ENCODE measurements around the gene PHF21A. TPM values are rescaled to one million over a fixed set of nuclear protein-coding genes. Genes with fewer than 3 reads are reported as not detected.

The PHF21A gene
- total RNA-seq, 1 donor from 2014 or later = 45.4 TPM

DNA sequence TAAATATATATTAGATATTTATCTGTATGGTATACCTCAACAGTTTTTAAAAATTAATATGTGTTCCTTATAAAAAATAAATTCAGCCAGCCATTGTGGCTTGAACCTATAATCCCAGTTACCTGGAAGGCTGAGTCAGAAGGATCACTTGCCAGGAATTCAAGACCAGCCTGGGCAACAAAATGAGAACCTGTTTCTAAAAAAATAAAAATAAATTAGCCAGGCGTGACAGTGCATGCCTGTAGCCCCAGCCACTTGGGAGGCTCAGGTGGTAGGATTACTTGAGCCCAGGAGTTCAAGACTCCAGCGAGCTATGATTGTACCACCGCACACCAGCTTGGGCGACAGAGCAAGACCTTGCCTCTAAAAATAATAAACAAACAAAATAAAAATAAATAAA lies 54.9 kb downstream of the PHF21A start:
- Histone ChIP-seq H3K36me3 (peaks cover 10% of the 10 kb centered on the region), H3K9me3 (no peaks in the 10 kb centered on the region), H3K27me3 (no peaks in the 10 kb centered on the region), H3K4me3 (no peak overlapping the region), H3K4me1 (no peaks in the 10 kb centered on the region), H3K27ac (no peak overlapping the region)
- DNase-seq = no peak
- no peak for ATAC-seq
- intact Hi-C loops (cut with DNase I) = no loop called here
- TF ChIP-seq, protein P1, sequence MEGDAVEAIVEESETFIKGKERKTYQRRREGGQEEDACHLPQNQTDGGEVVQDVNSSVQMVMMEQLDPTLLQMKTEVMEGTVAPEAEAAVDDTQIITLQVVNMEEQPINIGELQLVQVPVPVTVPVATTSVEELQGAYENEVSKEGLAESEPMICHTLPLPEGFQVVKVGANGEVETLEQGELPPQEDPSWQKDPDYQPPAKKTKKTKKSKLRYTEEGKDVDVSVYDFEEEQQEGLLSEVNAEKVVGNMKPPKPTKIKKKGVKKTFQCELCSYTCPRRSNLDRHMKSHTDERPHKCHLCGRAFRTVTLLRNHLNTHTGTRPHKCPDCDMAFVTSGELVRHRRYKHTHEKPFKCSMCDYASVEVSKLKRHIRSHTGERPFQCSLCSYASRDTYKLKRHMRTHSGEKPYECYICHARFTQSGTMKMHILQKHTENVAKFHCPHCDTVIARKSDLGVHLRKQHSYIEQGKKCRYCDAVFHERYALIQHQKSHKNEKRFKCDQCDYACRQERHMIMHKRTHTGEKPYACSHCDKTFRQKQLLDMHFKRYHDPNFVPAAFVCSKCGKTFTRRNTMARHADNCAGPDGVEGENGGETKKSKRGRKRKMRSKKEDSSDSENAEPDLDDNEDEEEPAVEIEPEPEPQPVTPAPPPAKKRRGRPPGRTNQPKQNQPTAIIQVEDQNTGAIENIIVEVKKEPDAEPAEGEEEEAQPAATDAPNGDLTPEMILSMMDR (IDR thresholded peaks at IDR 0.05) = no peak

DNA sequence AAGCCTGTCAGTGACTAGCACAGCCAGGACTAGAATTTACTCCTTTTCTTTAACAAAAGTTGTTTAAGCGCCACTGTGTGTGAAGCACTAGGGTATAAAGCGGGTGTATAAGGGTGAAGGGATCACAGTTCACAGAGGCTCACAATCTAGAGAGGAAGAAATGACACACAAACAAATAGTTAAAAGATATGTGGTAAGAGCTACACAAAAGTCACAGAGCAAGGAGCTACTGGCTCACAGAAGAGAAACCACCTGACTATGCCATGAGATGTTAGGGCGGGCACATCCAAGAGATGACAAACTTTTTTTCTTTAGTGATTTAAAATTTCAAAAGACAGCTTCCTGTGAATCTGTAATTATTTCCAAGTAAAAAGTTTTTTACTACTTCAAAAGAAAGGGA lies 55.6 kb downstream of the PHF21A start:
- Histone ChIP-seq H3K4me1 (no peaks in the 10 kb centered on the region), H3K27ac (no peak overlapping the region), H3K27me3 (no peaks in the 10 kb centered on the region), H3K9me3 (no peaks in the 10 kb centered on the region), H3K4me3 (no peak overlapping the region), H3K36me3 (peaks cover 10% of the 10 kb centered on the region)
- intact Hi-C loops (cut with DNase I) = no loop called here
- no peak for ATAC-seq
- TF ChIP-seq, protein P1 (IDR thresholded peaks at IDR 0.05) = no peak
- DNase-seq = no peak

DNA sequence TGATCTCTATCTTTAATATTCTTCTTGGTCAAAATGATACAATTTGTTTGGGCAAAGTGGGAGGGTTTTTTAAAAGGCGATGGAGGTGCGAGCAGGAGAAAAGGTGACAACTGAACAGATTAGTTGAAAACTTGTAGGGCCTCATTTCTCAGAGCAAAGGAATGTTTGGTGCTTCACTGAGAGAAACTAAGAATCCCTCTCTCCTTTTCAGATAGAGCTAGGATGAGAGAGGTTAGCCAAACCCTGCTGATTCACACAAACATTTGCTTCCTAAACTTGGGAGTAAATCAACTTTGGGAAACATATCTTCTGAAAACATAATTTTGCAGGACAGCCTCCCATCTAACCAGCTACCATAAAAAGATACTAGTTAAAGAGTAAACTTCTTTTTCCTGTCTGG lies 57.0 kb downstream of the PHF21A start:
- Histone ChIP-seq H3K9me3 (no peaks in the 10 kb centered on the region), H3K27me3 (no peaks in the 10 kb centered on the region), H3K4me3 (no peak overlapping the region), H3K4me1 (no peaks in the 10 kb centered on the region), H3K36me3 (peaks cover 10% of the 10 kb centered on the region), H3K27ac (no peak overlapping the region)
- intact Hi-C loops (cut with DNase I) = no loop called here
- no peak for ATAC-seq
- TF ChIP-seq, protein P1 (IDR thresholded peaks at IDR 0.05) = no peak
- no peak for DNase-seq

DNA sequence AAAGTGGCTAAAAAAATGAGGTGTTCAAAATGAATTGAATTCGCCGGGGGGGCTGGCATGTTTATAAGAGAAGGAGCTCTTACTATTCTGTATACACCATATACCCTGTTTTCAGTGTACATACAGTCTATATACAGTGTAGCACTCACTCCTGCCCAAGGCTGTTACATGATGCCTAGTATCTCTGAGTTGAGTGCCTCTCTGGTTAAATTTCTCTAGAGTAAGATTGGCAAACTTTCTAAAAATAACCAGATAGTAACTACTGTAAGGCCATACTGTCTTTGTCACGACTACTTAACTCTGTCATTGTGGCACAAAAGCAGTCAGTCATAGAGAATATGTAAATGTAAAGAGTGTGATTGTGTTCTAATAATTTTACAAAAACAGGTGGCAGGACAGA lies 58.1 kb downstream of the PHF21A start:
- Histone ChIP-seq H3K36me3 (peaks cover 10% of the 10 kb centered on the region), H3K27ac (no peak overlapping the region), H3K4me3 (no peak overlapping the region), H3K27me3 (no peaks in the 10 kb centered on the region), H3K4me1 (no peaks in the 10 kb centered on the region), H3K9me3 (no peaks in the 10 kb centered on the region)
- TF ChIP-seq, protein P1 (IDR thresholded peaks at IDR 0.05) = no peak
- intact Hi-C loops (cut with DNase I) = no loop called here
- DNase-seq = no peak
- ATAC-seq = no peak

DNA sequence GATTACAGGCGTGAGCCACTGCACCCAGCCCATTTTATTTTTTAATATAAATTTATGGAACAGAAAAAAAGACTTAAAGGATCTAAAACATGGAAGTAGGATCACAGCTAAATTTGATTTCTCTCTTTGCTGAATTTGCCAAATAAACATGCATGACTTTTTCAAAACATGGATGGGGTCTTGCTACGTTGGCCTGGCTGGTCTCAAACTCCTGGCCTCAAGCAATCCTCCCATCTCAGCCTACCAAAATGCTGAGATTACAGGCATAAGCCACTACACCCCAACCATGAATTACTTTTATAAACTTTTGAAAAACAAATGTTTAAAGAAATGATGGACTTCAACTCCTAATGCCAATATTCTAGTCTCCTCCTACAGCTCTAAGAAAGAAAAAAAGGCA lies 61.2 kb downstream of the PHF21A start:
- Histone ChIP-seq H3K27ac (no peak overlapping the region), H3K9me3 (no peaks in the 10 kb centered on the region), H3K36me3 (peaks cover under 1% of the 10 kb centered on the region), H3K4me3 (no peak overlapping the region), H3K27me3 (no peaks in the 10 kb centered on the region), H3K4me1 (no peaks in the 10 kb centered on the region)
- no peak for DNase-seq
- TF ChIP-seq, protein P1 (IDR thresholded peaks at IDR 0.05) = no peak
- intact Hi-C loops (cut with DNase I) = no loop called here
- no peak for ATAC-seq

DNA sequence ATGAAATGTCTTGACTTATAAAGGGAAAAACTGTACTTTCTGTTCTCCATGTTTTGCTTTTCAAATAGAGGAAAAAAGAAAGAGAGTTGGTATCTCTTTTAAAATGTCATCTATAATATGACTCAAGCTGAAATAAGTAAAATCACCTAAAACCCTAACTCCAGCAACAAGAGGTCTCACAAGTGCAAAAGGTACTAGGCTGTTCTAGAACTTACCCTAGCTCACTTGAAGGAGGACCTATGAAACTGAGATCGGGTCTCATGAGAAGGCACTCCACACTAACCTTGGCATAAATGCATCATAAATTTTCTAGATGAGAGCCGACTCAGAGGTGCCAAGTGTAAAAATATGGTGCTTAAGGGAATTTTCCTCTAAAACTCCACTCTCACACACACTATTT lies 63.8 kb downstream of the PHF21A start:
- H3K9me3 ChIP-seq = no peaks in the 10 kb centered on the region
- no peak overlapping the region for H3K27ac ChIP-seq
- intact Hi-C loops (cut with DNase I) = no loop called here
- no peak overlapping the region for H3K4me3 ChIP-seq
- ATAC-seq (no peak), DNase-seq (no peak)
- TF ChIP-seq, protein P1 (IDR thresholded peaks at IDR 0.05) = no peak
- no peaks in the 10 kb centered on the region for H3K36me3 ChIP-seq
- H3K4me1 ChIP-seq = no peaks in the 10 kb centered on the region
- H3K27me3 ChIP-seq = no peaks in the 10 kb centered on the region
